Stomach (tissue), 19 donors: Measurements from ENCODE around the gene YAF2. TPM values are rescaled to one million over a fixed set of nuclear protein-coding genes. Genes with fewer than 3 reads are reported as not detected.

Experiments used
- DNase-seq, 2 donors: peaks; one replicate each; pipeline versions ENCODE4 v3.0.0 to v3.0.0-alpha.2; 2013 to 2019
- H3K27ac ChIP-seq, 5 donors: fragments of 200-600 bp in 4 of 5; sonication (generic) in 4 of 5; one replicate each; pipeline ENCODE4 v1.5.1; 2013 to 2019; ENCODE audit warnings: mild to moderate bottlenecking in 1 of 5, moderate library complexity in 1 of 5
- H3K27me3 ChIP-seq, 3 donors: fragments of 200-600 bp; sonication (generic); one replicate each; pipeline ENCODE4 v1.5.1; 2017 to 2019; ENCODE audit warnings: mixed run types in 1 of 3
- H3K36me3 ChIP-seq, 4 donors: fragments of 200-600 bp; sonication (generic); 1 replicate in 3 of 4; 2 replicates in 1 of 4; pipeline ENCODE4 v1.5.1; 2016 to 2019
- H3K4me1 ChIP-seq, 4 donors: fragments of 200-600 bp; sonication (generic); one replicate each; pipeline ENCODE4 v1.5.1; 2016 to 2019
- H3K4me3 ChIP-seq, 4 donors: fragments of 200-600 bp; sonication (generic) in 3 of 4; one replicate each; pipeline ENCODE4 v1.5.1; 2016 to 2019; ENCODE audit warnings: mild to moderate bottlenecking in 1 of 4
- H3K9me3 ChIP-seq, 4 donors: fragments of 200-600 bp; sonication (generic); one replicate each; pipeline ENCODE4 v1.5.1; 2016 to 2019
- EP300 ChIP-seq: sonication (generic); formaldehyde crosslinking; IDR thresholded peaks from one replicate; pipeline ENCODE4 v1.6.1; 2017; ENCODE audit warnings: antibody characterized with exemption
- POLR2A ChIP-seq, 4 donors: fragments of 450-650 bp; IDR thresholded peaks; one replicate each; pipeline ENCODE4 v1.6.1; 2016; ENCODE audit warnings: antibody characterized with exemption in 4 of 4, control low read depth in 2 of 4, mild to moderate bottlenecking in 1 of 4, moderate library complexity in 1 of 4
- POLR2AphosphoS5 ChIP-seq, 3 donors: sonication (generic); formaldehyde crosslinking; IDR thresholded peaks; one replicate each; pipeline ENCODE4 v1.6.1; 2016; ENCODE audit warnings: antibody characterized with exemption in 3 of 3
- WGBS, 5 donors: extraction: QIAGEN DNeasy Blood & Tissue Kit in 3 of 5; methylation state at CpG; one replicate each; pipeline versions ENCODE4 v1.1.5 to v1.1.7; 2013 to 2018; 5-methylcytosine and 5-hydroxymethylcytosine counted together
- intact Hi-C: fragments of 100-400 bp; cut with DNase I; formaldehyde crosslinking; loops from one replicate; pipeline ENCODE4 v1.15.1; 2023; ENCODE audit warnings: low total_unique reads
- long read RNA-seq, 10 donors: transcript quantifications; one replicate each; lab custom pipeline, GENCODE V29; 2026
- polyA plus RNA-seq, 3 donors: library from polyadenylated mRNA; stranded (reverse); fragments of 200-250 nt; gene quantifications; one replicate each; pipeline ENCODE4 v1.2.3, GENCODE V29; 2013
- total RNA-seq, 5 donors: library from RNA; depleted of rRNA; stranded (reverse); fragments of >200 nt; gene quantifications; one replicate each; pipeline versions ENCODE4 v1.1.0 to v1.2.3, GENCODE V29; 2014 to 2016
- TF ChIP-seq, protein P1 (sequence below), 7 experiments: fragments of 450-650 bp in 4 of 7; fragments of 200-600 bp in 3 of 7; sonication (generic) in 3 of 7; IDR thresholded peaks; one replicate each; pipeline ENCODE4 v1.5.1; 2016 to 2019; ENCODE audit warnings: antibody characterized with exemption in 7 of 7, control low read depth in 2 of 7, mild to moderate bottlenecking in 1 of 7
- donor health status: healthy with polysubstance abuse.
- donor health status: Bipolar disorder and iron deficiency.
- donor health status: healthy.

Gene YAF2, protein sequence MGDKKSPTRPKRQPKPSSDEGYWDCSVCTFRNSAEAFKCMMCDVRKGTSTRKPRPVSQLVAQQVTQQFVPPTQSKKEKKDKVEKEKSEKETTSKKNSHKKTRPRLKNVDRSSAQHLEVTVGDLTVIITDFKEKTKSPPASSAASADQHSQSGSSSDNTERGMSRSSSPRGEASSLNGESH
- 10 to 100 TPM; 36.5 to 91.0 (median 45.8) TPM for total RNA-seq
- polyA plus RNA-seq, result 10 to 100 TPM in 1 of 3 donors, 1 to 10 TPM in 2; 8.7 to 27.2 (median 9.7) TPM
- long read RNA-seq, donor 1, partial matches to known transcripts, result 0 of 2 reads
- long read RNA-seq, donor 1, other reads (novel, unspliced or antisense), result 0 of 2 reads
- long read RNA-seq, donor 2, full-length matches to known transcripts, result 4 of 4 reads
- long read RNA-seq, donor 2, partial matches to known transcripts, result 0 of 4 reads
- long read RNA-seq, donor 2, other reads (novel, unspliced or antisense), result 0 of 4 reads
- long read RNA-seq, donor 3, partial matches to known transcripts, result 0 of 1 reads
- long read RNA-seq, donor 3, other reads (novel, unspliced or antisense), result 0 of 1 reads
- long read RNA-seq, donor 4, partial matches to known transcripts, result 0 of 2 reads
- long read RNA-seq, donor 4, other reads (novel, unspliced or antisense), result 0 of 2 reads
- long read RNA-seq, donor 5, partial matches to known transcripts, result 0 of 4 reads
- long read RNA-seq, donor 5, other reads (novel, unspliced or antisense), result 0 of 4 reads
- long read RNA-seq, donor 6, transcript YAF2-203 (4 exons, 2,076 nt), result major isoform, 5 of 7 reads
- long read RNA-seq, donor 6, partial matches to known transcripts, result 0 of 7 reads
- long read RNA-seq, donor 6, other reads (novel, unspliced or antisense), result 0 of 7 reads
- long read RNA-seq, donor 7, full-length matches to known transcripts, result 3 of 3 reads
- long read RNA-seq, donor 7, partial matches to known transcripts, result 0 of 3 reads
- long read RNA-seq, donor 7, other reads (novel, unspliced or antisense), result 0 of 3 reads
- long read RNA-seq, donor 8, partial matches to known transcripts, result 0 of 2 reads
- long read RNA-seq, donor 8, other reads (novel, unspliced or antisense), result 0 of 2 reads
- long read RNA-seq, donor 9, partial matches to known transcripts, result 0 of 3 reads
- long read RNA-seq, donor 9, other reads (novel, unspliced or antisense), result 0 of 3 reads
- long read RNA-seq, donor 10, partial matches to known transcripts, result 0 of 3 reads
- long read RNA-seq, donor 10, other reads (novel, unspliced or antisense), result 0 of 3 reads

DNA sequence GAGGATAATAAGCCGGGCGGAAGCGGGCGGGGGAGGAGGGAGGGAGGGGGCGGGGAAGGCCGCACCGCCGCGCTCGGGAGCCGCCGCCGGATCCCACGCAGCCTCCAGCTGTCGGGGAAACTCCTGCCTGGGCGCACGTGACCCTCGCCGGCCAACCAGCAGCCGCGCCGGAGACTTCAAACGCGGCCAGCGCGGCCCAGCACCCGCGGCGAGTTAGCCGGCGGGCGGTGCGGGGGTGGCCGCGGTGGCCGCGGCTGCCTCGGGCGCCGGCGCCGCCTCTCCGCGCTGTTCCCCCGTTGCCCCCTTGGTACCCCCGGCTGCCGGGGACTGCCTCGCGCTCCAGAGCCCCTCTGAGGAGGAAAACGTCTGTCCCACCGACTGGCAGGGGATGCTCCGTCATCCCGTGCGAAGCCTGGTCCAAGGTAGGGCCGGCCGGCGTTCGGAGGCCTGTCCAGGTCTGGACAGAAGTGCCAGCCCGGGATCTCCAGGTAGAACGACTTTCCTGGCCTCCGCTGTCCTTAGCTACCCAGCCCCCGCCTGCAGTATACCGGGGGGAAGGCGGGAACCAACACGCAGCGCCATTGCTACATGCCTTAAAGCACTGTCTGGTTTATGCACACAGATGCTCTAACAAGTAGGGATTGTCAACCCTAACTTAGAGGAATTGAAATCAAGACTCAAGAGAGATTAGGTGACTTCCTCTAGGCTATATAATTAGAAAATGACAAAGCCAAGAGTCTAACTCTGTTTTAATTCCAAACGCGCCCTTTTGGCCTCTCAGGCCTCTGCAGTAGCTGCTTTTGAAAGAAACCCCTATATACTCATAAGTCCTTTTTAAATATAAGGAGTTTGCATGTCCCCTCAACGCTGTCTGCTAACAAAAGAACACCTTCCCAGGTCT is at the start of gene YAF2:
Gene YAF2 (minus strand): TSS at position 9 of the 901 bp plus-strand sequence. CDS start 68 bp downstream, outside the sequence.
- Histone ChIP-seq H3K27ac (peak within 1 kb of the TSS; percentile 91 to 100 (median 94)), H3K4me1 (peaks cover 15 to 43% (median 31%) of the 10 kb centered on the region in 4 donors), H3K36me3 (peaks cover 0 to 10% (median 5%) of the 10 kb centered on the region in 4 donors), H3K9me3 (no peaks in the 10 kb centered on the region), H3K27me3 (no peaks in the 10 kb centered on the region), H3K4me3 (peak within 1 kb of the TSS; percentile 72 to 98 (median 92))
- DNase-seq, result peak; percentile 91 to 97
- WGBS, 5 donors, result 3 to 9% (median 6%) methylated on average over 25 to 69 of the region's 69 CpGs
- intact Hi-C loops, result loop anchor here (5.0 kb wide), 1 partner anchor 91 kb away; no protein-coding TSS in a partner anchor
- no peak for TF ChIP-seq POLR2A (IDR thresholded peaks at IDR 0.05)
- TF ChIP-seq POLR2AphosphoS5 (IDR thresholded peaks at IDR 0.05), result peak in 2 of 3 donors; percentile 30 to 71

DNA sequence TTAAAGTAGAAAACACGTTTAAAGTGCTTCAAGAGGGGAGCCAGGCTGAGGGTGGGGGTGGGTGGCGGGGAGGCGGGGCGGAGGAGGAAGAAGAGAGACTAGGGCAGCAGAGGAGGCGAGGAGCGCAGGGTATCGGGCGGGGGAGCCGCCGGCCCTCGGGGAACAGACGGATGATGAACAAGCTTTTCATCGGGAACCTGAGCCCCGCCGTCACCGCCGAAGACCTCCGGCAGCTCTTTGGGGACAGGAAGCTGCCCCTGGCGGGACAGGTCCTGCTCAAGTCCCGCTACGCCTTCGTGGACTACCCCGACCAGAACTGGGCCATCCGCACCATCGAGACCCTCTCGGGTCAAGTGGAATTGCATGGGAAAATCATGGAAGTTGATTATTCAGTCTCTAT is 48.7 kb upstream of the YAF2 start:
- Histone ChIP-seq H3K36me3 (no peaks in the 10 kb centered on the region), H3K4me1 (peaks cover 0 to 3% (median 0%) of the 10 kb centered on the region in 4 donors), H3K27ac (no peak overlapping the region), H3K9me3 (no peaks in the 10 kb centered on the region), H3K27me3 (no peaks in the 10 kb centered on the region), H3K4me3 (no peak overlapping the region)
- WGBS, 5 donors, result 89 to 94% (median 92%) methylated on average over 25 to 26 of the region's 26 CpGs
- TF ChIP-seq POLR2A (IDR thresholded peaks at IDR 0.05) (no peak), POLR2AphosphoS5 (IDR thresholded peaks at IDR 0.05) (no peak), EP300 (no peak)
- TF ChIP-seq, protein P1, sequence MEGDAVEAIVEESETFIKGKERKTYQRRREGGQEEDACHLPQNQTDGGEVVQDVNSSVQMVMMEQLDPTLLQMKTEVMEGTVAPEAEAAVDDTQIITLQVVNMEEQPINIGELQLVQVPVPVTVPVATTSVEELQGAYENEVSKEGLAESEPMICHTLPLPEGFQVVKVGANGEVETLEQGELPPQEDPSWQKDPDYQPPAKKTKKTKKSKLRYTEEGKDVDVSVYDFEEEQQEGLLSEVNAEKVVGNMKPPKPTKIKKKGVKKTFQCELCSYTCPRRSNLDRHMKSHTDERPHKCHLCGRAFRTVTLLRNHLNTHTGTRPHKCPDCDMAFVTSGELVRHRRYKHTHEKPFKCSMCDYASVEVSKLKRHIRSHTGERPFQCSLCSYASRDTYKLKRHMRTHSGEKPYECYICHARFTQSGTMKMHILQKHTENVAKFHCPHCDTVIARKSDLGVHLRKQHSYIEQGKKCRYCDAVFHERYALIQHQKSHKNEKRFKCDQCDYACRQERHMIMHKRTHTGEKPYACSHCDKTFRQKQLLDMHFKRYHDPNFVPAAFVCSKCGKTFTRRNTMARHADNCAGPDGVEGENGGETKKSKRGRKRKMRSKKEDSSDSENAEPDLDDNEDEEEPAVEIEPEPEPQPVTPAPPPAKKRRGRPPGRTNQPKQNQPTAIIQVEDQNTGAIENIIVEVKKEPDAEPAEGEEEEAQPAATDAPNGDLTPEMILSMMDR (IDR thresholded peaks at IDR 0.05), result no peak
- DNase-seq, result no peak
- intact Hi-C loops, result no loop called here

DNA sequence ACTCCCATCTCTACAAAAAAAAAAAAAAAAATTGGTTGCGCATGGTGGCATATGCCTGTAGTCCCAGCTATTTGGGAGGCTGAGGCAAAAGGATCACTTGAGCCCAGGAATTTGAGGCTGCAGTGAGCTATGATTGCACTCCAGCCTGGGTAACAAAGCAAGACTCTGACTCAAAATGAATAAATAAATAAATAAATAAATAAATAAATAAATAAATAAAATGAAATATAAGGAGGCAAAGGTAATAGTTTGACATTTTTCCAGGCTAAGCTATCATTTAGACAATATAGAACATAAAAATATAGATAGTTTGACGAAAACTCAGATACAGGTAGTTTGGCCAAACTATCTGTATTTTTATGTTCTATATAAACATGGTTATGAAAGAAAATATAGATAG is 47.4 kb upstream of the YAF2 start:
- Histone ChIP-seq H3K36me3 (no peaks in the 10 kb centered on the region), H3K27me3 (no peaks in the 10 kb centered on the region), H3K27ac (no peak overlapping the region), H3K9me3 (no peaks in the 10 kb centered on the region), H3K4me3 (no peak overlapping the region), H3K4me1 (peaks cover 0 to 6% (median 0%) of the 10 kb centered on the region in 4 donors)
- 90 to 100% (median 95%) methylated on average over 2 of the region's 2 CpGs for WGBS, 5 donors
- DNase-seq, result no peak
- intact Hi-C loops, result no loop called here
- TF ChIP-seq, protein P1 (IDR thresholded peaks at IDR 0.05), result no peak
- TF ChIP-seq EP300 (no peak), POLR2AphosphoS5 (IDR thresholded peaks at IDR 0.05) (no peak)

DNA sequence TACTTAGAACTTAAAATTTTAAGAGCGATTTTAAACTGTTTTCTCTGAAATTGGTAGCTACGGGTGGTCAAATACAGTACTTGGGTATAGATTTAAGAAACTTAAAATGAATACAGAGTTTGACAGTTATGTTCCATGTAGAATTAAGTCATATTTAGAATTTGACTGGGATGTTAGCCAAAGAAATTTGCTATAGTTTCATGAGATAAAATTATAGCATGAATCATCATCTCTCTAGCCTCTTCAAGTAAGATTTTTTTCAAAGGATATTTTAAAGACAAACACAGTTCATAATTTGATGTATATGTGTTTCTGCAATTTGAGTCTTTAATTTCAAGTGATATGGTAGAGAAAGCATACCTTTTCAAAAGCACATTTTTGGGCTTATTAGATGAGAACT is 46.8 kb upstream of the YAF2 start:
- Histone ChIP-seq H3K27me3 (no peaks in the 10 kb centered on the region), H3K4me1 (peaks cover 0 to 6% (median 0%) of the 10 kb centered on the region in 4 donors), H3K27ac (no peak overlapping the region), H3K4me3 (no peak overlapping the region), H3K36me3 (no peaks in the 10 kb centered on the region), H3K9me3 (no peaks in the 10 kb centered on the region)
- DNase-seq, result peak in 1 of 2 donors; percentile 14
- TF ChIP-seq POLR2A (IDR thresholded peaks at IDR 0.05) (no peak), EP300 (no peak), POLR2AphosphoS5 (IDR thresholded peaks at IDR 0.05) (no peak)
- TF ChIP-seq, protein P1 (IDR thresholded peaks at IDR 0.05), result no peak
- 80 to 96% (median 93%) methylated on average over 2 of the region's 2 CpGs for WGBS, 5 donors
- intact Hi-C loops, result no loop called here
